Neural progenitor cell (in vitro differentiated cells): Measurements from ENCODE around the gene LMOD2.

ENCODE experiments used
- CTCF ChIP-seq: fragments of 200-600 bp; sonication (generic); IDR thresholded peaks from 2 replicates; pipeline ENCODE4 v1.5.1; 2017; ENCODE audit warnings: antibody characterized with exemption, mild to moderate bottlenecking
- EZH2 ChIP-seq: fragments of 200-600 bp; sonication (generic); IDR thresholded peaks from 2 replicates; pipeline ENCODE4 v1.6.1; 2017; ENCODE audit warnings: antibody characterized with exemption, mild to moderate bottlenecking, moderate library complexity
- EZH2phosphoT487 ChIP-seq: fragments of 200-600 bp; sonication (generic); IDR thresholded peaks from 2 replicates; pipeline ENCODE4 v1.6.1; 2017; ENCODE audit warnings: antibody characterized with exemption

GRCh38 chr7:123633553-123633952, 22.1 kb upstream of the LMOD2 start:
- TF ChIP-seq CTCF (no peak), EZH2phosphoT487 (no peak), EZH2 (no peak)
